Endothelial cell (in vitro differentiated cells): Measurements from ENCODE around the gene EIF5A. TPM values are rescaled to one million over a fixed set of nuclear protein-coding genes. Genes with fewer than 3 reads are reported as not detected.
A peak's percentile ranks its signal among the peaks of the same experiment; 100 is the strongest.
"Not testable (repeated sequence)": the region's sequence is repeated elsewhere in the genome, so short reads cannot be mapped to it uniquely, and the experiment has no call there.

Experiments used
- DNase-seq: peaks from one replicate; pipeline ENCODE4 v3.0.0; 2021; ENCODE audit warnings: low spot score
- H3K27ac Mint-ChIP-seq: one replicate; pipeline ENCODE4 v1.8.0; 2021; ENCODE audit warnings: mixed read lengths, inconsistent platforms; ENCODE audit not compliant: unreplicated experiment
- H3K27me3 Mint-ChIP-seq: one replicate; pipeline ENCODE4 v1.8.0; 2021; ENCODE audit warnings: mild to moderate bottlenecking, moderate library complexity, mixed read lengths, inconsistent platforms; ENCODE audit not compliant: unreplicated experiment
- H3K36me3 Mint-ChIP-seq: one replicate; pipeline ENCODE4 v1.8.0; 2021; ENCODE audit warnings: mild to moderate bottlenecking, low read depth, mixed read lengths, inconsistent platforms; ENCODE audit not compliant: unreplicated experiment
- H3K4me1 Mint-ChIP-seq: one replicate; pipeline ENCODE4 v1.8.0; 2021; ENCODE audit warnings: mild to moderate bottlenecking, mixed read lengths, inconsistent platforms; ENCODE audit not compliant: unreplicated experiment
- H3K4me3 Mint-ChIP-seq: one replicate; pipeline ENCODE4 v1.8.0; 2021; ENCODE audit warnings: mild to moderate bottlenecking, mixed read lengths, inconsistent platforms; ENCODE audit not compliant: unreplicated experiment
- H3K9me3 Mint-ChIP-seq: one replicate; pipeline ENCODE4 v1.8.0; 2021; ENCODE audit warnings: mixed read lengths, inconsistent platforms; ENCODE audit not compliant: unreplicated experiment
- CTCF ChIP-seq: fragments of 200-600 bp; sonication (generic); IDR thresholded peaks from one replicate; pipeline ENCODE4 v1.5.0; 2021; ENCODE audit warnings: antibody characterized with exemption; ENCODE audit not compliant: unreplicated experiment
- total RNA-seq: library from RNA; stranded (reverse); fragmentation: NEBNext Ultra II Directional; extraction: Animal tissue kit (Norgen Biotek cat#: 25700); gene quantifications from one replicate; pipeline ENCODE4 v1.2.1, GENCODE V29; 2021; ENCODE audit not compliant: unreplicated experiment

EIF5A gene
- total RNA-seq, 1 donor from 2014 or later = 362 TPM

GRCh38 chr17:7329997-7330637 is 22.7 kb downstream of the EIF5A start:
- H3K27me3 Mint-ChIP-seq = peaks cover 9% of the 10 kb centered on the region
- peak overlapping the region; percentile 95 for H3K27ac Mint-ChIP-seq
- H3K9me3 Mint-ChIP-seq = no peaks in the 10 kb centered on the region
- no peak for TF ChIP-seq CTCF
- peak overlapping the region; percentile 97 for H3K4me3 Mint-ChIP-seq
- DNase-seq = peak; percentile 71
- H3K36me3 Mint-ChIP-seq = peaks cover 13% of the 10 kb centered on the region
- peaks cover 17% of the 10 kb centered on the region for H3K4me1 Mint-ChIP-seq

- Mint-ChIP-seq H3K27me3 (peaks cover 9% of the 10 kb centered on the region), H3K4me1 (peaks cover 20% of the 10 kb centered on the region), H3K27ac (no peak overlapping the region), H3K36me3 (peaks cover 13% of the 10 kb centered on the region), H3K9me3 (no peaks in the 10 kb centered on the region), H3K4me3 (no peak overlapping the region)
- no peak for TF ChIP-seq CTCF
- DNase-seq = no peak
These were observed 23.2 kb downstream of the EIF5A start for GRCh38 chr17:7330638-7331015.

- no peak for DNase-seq
- Mint-ChIP-seq H3K36me3 (peaks cover 13% of the 10 kb centered on the region), H3K4me1 (peaks cover 28% of the 10 kb centered on the region), H3K27me3 (peaks cover 7% of the 10 kb centered on the region), H3K27ac (no peak overlapping the region), H3K4me3 (no peak overlapping the region), H3K9me3 (no peaks in the 10 kb centered on the region)
- TF ChIP-seq CTCF = no peak
These were observed 24.7 kb downstream of the EIF5A start for GRCh38 chr17:7332111-7332510.

- DNase-seq, H3K4me3 Mint-ChIP-seq, H3K27ac Mint-ChIP-seq, H3K27me3 Mint-ChIP-seq, H3K9me3 Mint-ChIP-seq: not testable (repeated sequence)
- peaks cover 13% of the 10 kb centered on the region for H3K36me3 Mint-ChIP-seq
- H3K4me1 Mint-ChIP-seq = peaks cover 32% of the 10 kb centered on the region
These were observed 25.2 kb downstream of the EIF5A start for GRCh38 chr17:7332600-7333069.

GRCh38 chr17:7334938-7335538 is 27.6 kb downstream of the EIF5A start:
- H3K27ac Mint-ChIP-seq = peak overlapping the region; percentile 57
- DNase-seq = no peak
- H3K4me1 Mint-ChIP-seq = peaks cover 16% of the 10 kb centered on the region
- no peak for TF ChIP-seq CTCF
- no peak overlapping the region for H3K4me3 Mint-ChIP-seq
- H3K9me3 Mint-ChIP-seq = no peaks in the 10 kb centered on the region
- no peaks in the 10 kb centered on the region for H3K36me3 Mint-ChIP-seq
- H3K27me3 Mint-ChIP-seq = peaks cover 3% of the 10 kb centered on the region

GRCh38 chr17:7335765-7336164 is 28.3 kb downstream of the EIF5A start:
- H3K27ac Mint-ChIP-seq = peak overlapping the region; percentile 57
- not testable (repeated sequence) for H3K4me3 Mint-ChIP-seq, H3K36me3 Mint-ChIP-seq, DNase-seq, H3K9me3 Mint-ChIP-seq, H3K27me3 Mint-ChIP-seq
- peaks cover 15% of the 10 kb centered on the region for H3K4me1 Mint-ChIP-seq
